Cardiac muscle cell (in vitro differentiated cells and primary cell): ENCODE measurements around the gene NMBR. TPM values are rescaled to one million over a fixed set of nuclear protein-coding genes. Genes with fewer than 3 reads are reported as not detected.
"Not testable (repeated sequence)": the region's sequence is repeated elsewhere in the genome, so short reads cannot be mapped to it uniquely, and the experiment has no call there.

ENCODE experiments used
- DNase-seq, 2 donors: peaks; one replicate each; pipeline versions ENCODE4 v3.0.0 to v3.0.0-alpha.2; 2010 to 2017; ENCODE audit warnings: low read depth in 1 of 2, low spot score in 1 of 2
- H3K27ac ChIP-seq: fragments of 200-600 bp; sonication (generic); 2 replicates; pipeline ENCODE4 v1.5.1; 2016
- H3K27me3 ChIP-seq: fragments of 200-600 bp; sonication (generic); 2 replicates; pipeline ENCODE4 v1.6.0; 2016; ENCODE audit warnings: control low read depth
- H3K36me3 ChIP-seq: fragments of 200-600 bp; sonication (generic); 2 replicates; pipeline ENCODE4 v1.5.1; 2016; ENCODE audit warnings: control low read depth
- H3K4me1 ChIP-seq: fragments of 200-600 bp; sonication (generic); 2 replicates; pipeline ENCODE4 v1.8.1; 2017; ENCODE audit warnings: low read depth, mild to moderate bottlenecking, mixed run types
- H3K4me3 ChIP-seq: fragments of 200-600 bp; sonication (generic); 2 replicates; pipeline ENCODE4 v1.5.1; 2016; ENCODE audit warnings: mild to moderate bottlenecking
- H3K9me3 ChIP-seq: fragments of 200-600 bp; sonication (generic); 2 replicates; pipeline ENCODE4 v1.5.1; 2017; ENCODE audit warnings: low read depth, mild to moderate bottlenecking, control low read depth
- CTCF ChIP-seq: IDR thresholded peaks from 2 replicates; pipeline ENCODE4 v1.5.1; 2012; ENCODE audit warnings: low read depth, mild to moderate bottlenecking, low read length
- polyA plus RNA-seq: library from polyadenylated mRNA; unstranded; fragments of >200 nt; fragmentation: Nextera tagmentation; extraction: Ambion mirVana; gene quantifications from 2 replicates; pipeline ENCODE4 v1.2.1, GENCODE V29; 2016
- total RNA-seq: library from RNA; depleted of rRNA; stranded (reverse); fragments of >200 nt; gene quantifications from 2 replicates; pipeline ENCODE4 v1.2.3, GENCODE V29; 2016

NMBR gene
- total and polyA plus RNA-seq, 2 experiments from 2014 or later, result 0.15 TPM; not detected in 1

- no peak for DNase-seq
Observed at GRCh38 chr6:142071981-142072380, 74.9 kb downstream of the NMBR start.

DNA sequence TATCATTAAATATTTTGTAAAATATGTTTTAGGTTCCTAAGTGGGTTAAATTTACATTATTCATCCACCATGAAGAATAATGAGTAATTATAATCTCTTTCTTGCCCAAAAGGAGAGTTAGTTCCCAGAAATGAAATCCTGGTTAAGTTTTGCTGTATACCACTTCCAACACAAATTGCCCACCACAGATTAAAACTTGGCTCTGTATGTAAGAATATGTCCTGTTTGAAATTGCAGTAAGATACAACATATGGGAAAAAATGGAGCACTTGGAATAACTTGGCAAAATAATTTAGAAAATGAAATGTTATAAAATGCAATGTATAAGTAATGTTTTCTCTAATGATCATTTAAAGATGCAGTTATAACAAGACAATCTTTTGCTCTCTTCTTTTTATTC, 78.5 kb downstream of the NMBR start:
- H3K36me3 ChIP-seq, result no peaks in the 10 kb centered on the region
- no peaks in the 10 kb centered on the region for H3K27me3 ChIP-seq
- TF ChIP-seq CTCF, result no peak
- H3K4me3 ChIP-seq, result no peak overlapping the region
- no peaks in the 10 kb centered on the region for H3K4me1 ChIP-seq
- no peak for DNase-seq
- no peaks in the 10 kb centered on the region for H3K9me3 ChIP-seq
- H3K27ac ChIP-seq, result no peak overlapping the region

More at GRCh38 chr6:142071981-142072380, 74.9 kb downstream of the NMBR start:
- H3K36me3 ChIP-seq, result no peaks in the 10 kb centered on the region
- H3K9me3 ChIP-seq, result no peaks in the 10 kb centered on the region
- no peak overlapping the region for H3K4me3 ChIP-seq
- no peaks in the 10 kb centered on the region for H3K4me1 ChIP-seq
- TF ChIP-seq CTCF, result peak; percentile 15
- H3K27ac ChIP-seq, result no peak overlapping the region
- no peaks in the 10 kb centered on the region for H3K27me3 ChIP-seq

DNA sequence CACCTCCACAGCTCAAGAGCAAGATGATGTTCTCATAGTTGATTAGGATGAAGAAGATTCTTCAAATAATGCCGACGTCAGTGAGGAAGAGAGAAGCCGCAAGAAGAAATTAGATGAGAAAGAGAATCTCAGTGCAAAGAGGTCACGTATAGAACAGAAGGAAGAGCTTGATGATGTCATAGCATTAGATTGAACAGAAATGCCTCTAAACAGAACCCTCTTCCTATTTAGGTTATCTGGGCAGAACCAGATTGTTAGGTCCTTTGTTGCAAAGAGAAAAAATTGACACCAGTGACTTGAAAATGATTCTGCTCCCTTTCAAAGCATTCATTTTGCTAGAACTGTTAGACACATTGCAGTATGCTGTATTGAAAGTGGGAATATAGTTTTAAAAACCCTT, 84.1 kb downstream of the NMBR start:
- H3K36me3 ChIP-seq, H3K9me3 ChIP-seq, H3K27ac ChIP-seq, DNase-seq, H3K4me3 ChIP-seq, H3K4me1 ChIP-seq, H3K27me3 ChIP-seq: not testable (repeated sequence)

DNA sequence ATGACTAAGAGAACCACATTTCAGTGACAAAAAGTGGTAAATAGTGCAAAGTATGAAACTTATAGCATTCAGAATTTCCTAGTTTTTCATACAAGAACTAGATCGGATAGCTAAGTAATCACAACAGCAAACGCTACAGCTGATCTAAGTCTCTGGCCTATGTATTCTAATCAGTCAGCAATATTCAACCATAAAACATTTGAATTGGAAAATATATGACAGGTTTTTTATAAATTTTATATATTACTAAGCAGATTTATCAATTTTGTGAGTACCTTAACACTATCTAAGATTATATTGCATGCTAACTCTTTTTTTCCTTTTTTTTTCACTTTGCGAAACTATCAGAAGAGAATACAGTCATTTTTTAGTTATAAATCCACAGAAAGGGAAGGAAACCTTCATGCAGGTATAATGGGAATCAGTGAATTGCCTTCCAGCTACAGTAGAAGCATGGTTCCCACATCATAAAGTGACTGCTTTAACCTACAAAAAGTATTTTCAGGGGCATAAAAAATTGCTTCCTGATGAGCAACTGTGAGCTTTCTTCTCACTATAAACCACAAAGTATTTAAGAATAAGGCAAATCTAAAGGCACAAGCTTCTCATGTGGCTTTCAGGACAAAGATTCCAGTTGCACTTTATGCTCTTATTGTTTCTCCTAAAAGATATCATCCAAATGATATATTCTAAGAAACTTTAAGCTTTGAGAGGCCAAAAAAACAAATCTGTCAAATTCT, 88.2 kb downstream of the NMBR start:
- Histone ChIP-seq H3K27me3 (no peaks in the 10 kb centered on the region), H3K9me3 (no peaks in the 10 kb centered on the region), H3K4me3 (no peak overlapping the region), H3K4me1 (no peaks in the 10 kb centered on the region), H3K27ac (no peak overlapping the region), H3K36me3 (no peaks in the 10 kb centered on the region)
- TF ChIP-seq CTCF, result no peak
- no peak for DNase-seq

GRCh38 chr6:142055219-142055618, 91.7 kb downstream of the NMBR start:
- no peaks in the 10 kb centered on the region for H3K4me1 ChIP-seq
- TF ChIP-seq CTCF, result no peak
- no peaks in the 10 kb centered on the region for H3K9me3 ChIP-seq
- no peak for DNase-seq
- H3K36me3 ChIP-seq, result no peaks in the 10 kb centered on the region
- no peaks in the 10 kb centered on the region for H3K27me3 ChIP-seq
- no peak overlapping the region for H3K4me3 ChIP-seq
- H3K27ac ChIP-seq, result no peak overlapping the region

GRCh38 chr6:142051404-142051803, 95.5 kb downstream of the NMBR start:
- TF ChIP-seq CTCF, result no peak

More at GRCh38 chr6:142051404-142051803, 95.5 kb downstream of the NMBR start:
- no peak overlapping the region for H3K27ac ChIP-seq
- no peaks in the 10 kb centered on the region for H3K36me3 ChIP-seq
- H3K27me3 ChIP-seq, result no peaks in the 10 kb centered on the region
- no peaks in the 10 kb centered on the region for H3K9me3 ChIP-seq
- DNase-seq, result no peak
- no peak overlapping the region for H3K4me3 ChIP-seq
- H3K4me1 ChIP-seq, result no peaks in the 10 kb centered on the region
